Omental fat pad (tissue), 4 donors: ENCODE results near the gene LILRB4. TPM values are rescaled to one million over a fixed set of nuclear protein-coding genes. Genes with fewer than 3 reads are reported as not detected.
A peak's percentile ranks its signal among the peaks of the same experiment; 100 is the strongest.
"Not testable (repeated sequence)": the region's sequence is repeated elsewhere in the genome, so short reads cannot be mapped to it uniquely, and the experiment has no call there.

Experiments used
- ATAC-seq: fragments of 150-250 bp; one replicate; pipeline ENCODE4 v1.9.1; 2016; ENCODE audit warnings: mild to moderate bottlenecking, moderate library complexity; ENCODE audit not compliant: low FRiP score
- DNase-seq: peaks from one replicate; pipeline ENCODE4 v3.0.0-alpha.2; 2019; ENCODE audit warnings: low spot score
- total RNA-seq, 4 donors: library from RNA; depleted of rRNA; stranded (reverse); fragments of >200 nt; gene quantifications; one replicate each; pipeline ENCODE4 v1.1.0, GENCODE V29; 2016
- TF ChIP-seq, protein P1 (sequence below), 3 donors: fragments of 450-650 bp; IDR thresholded peaks; one replicate each; pipeline ENCODE4 v1.5.1; 2016 to 2017; ENCODE audit warnings: antibody characterized with exemption in 3 of 3, mild to moderate bottlenecking in 3 of 3, moderate library complexity in 2 of 3

The LILRB4 gene
- total RNA-seq, 4 donors from 2014 or later: 7.8 to 36.7 (median 10.4) TPM

DNA sequence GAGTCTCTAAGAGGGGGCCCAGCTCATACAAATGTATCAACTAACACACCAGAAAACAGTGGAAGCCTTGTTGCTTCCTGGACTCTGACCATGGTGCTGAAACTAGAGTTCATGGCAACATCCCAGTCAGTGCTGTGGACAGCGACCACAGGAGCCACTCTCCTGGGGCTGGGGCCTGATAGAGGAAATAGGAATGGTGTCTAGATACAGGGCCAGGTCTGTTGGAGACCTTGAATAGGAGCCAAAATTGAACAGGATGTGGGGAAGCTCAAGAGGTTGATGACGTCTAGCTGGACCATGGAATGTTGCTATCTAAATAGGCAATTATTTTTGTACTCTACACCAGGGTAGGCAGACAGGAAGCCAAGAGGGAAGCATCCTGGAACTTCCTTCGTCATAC is 21.7 kb downstream of the LILRB4 start:
- ATAC-seq: no peak
- TF ChIP-seq, protein P1, sequence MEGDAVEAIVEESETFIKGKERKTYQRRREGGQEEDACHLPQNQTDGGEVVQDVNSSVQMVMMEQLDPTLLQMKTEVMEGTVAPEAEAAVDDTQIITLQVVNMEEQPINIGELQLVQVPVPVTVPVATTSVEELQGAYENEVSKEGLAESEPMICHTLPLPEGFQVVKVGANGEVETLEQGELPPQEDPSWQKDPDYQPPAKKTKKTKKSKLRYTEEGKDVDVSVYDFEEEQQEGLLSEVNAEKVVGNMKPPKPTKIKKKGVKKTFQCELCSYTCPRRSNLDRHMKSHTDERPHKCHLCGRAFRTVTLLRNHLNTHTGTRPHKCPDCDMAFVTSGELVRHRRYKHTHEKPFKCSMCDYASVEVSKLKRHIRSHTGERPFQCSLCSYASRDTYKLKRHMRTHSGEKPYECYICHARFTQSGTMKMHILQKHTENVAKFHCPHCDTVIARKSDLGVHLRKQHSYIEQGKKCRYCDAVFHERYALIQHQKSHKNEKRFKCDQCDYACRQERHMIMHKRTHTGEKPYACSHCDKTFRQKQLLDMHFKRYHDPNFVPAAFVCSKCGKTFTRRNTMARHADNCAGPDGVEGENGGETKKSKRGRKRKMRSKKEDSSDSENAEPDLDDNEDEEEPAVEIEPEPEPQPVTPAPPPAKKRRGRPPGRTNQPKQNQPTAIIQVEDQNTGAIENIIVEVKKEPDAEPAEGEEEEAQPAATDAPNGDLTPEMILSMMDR (IDR thresholded peaks at IDR 0.05): no peak
- no peak for DNase-seq

DNA sequence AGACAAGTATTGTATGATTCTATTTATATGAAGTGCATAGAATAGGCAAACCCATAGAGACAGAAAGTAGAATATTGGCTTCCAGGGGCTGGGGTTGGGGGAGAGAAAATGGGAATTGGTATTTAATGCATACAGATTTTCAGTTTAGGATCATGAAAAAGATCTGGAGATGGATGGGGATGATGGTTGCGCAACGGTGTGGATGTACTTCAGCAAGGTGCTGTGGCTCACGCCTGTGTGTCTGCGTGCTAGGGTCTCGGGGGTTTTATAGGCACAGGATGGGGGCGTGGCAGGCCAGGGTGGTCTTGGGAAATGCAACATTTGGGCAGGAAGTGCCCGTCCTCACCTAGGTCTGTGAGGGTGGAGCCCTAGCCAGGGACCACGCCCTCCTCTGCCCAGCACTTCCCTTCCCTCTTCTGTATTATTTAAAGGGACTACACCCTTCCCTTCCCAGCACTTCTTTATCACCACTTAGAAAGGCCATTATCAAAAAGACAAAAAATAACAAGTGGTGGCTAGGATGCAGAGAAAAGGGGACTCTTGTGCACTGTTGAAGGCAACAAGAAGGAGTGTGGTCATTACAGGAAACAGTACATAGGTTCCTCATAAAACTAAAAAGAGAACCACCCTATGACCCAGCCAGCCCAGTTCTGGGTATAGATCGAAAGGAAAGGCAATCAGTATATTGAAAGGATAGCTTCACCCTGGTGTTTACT is 29.0 kb downstream of the LILRB4 start:
- ATAC-seq (no peak), DNase-seq (no peak)
- TF ChIP-seq, protein P1 (IDR thresholded peaks at IDR 0.05): no peak

DNA sequence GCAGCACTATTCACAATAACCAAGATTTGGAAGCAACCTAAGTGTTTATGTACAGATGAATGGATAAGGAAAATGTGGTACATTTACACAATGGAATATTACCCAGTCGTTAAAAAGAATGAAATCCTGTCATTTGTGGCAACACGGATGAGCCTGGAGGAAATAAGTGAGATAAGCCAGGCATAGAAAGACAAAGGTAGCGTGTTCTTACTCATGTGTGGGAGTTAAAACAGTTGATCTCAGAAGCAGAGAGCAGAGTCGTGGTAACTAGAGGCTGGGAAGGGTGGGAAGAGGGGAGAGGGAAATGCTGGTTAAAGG is 29.5 kb downstream of the LILRB4 start:
- DNase-seq: no peak
- no peak for ATAC-seq
- TF ChIP-seq, protein P1 (IDR thresholded peaks at IDR 0.05): no peak

DNA sequence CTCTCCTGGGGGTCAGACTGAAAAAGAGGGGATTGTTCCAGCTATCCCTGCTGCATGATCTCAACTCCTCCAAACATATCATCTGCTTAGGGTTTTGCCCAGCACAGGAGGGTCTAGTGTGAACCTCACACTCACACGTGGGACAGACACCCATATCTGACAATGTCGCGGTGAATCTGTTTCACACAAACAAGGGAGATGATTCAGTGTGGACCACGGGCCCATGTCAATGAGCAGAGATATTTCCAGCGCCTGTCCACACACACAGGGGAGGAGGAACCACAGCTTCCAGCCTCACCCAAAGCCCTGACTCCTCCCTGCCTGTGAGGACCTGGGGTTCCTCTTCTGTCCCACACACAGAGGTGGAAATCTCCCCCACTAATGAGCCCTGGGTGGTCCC is 31.9 kb downstream of the LILRB4 start:
- DNase-seq: no peak
- TF ChIP-seq, protein P1 (IDR thresholded peaks at IDR 0.05): no peak
- ATAC-seq: no peak

DNA sequence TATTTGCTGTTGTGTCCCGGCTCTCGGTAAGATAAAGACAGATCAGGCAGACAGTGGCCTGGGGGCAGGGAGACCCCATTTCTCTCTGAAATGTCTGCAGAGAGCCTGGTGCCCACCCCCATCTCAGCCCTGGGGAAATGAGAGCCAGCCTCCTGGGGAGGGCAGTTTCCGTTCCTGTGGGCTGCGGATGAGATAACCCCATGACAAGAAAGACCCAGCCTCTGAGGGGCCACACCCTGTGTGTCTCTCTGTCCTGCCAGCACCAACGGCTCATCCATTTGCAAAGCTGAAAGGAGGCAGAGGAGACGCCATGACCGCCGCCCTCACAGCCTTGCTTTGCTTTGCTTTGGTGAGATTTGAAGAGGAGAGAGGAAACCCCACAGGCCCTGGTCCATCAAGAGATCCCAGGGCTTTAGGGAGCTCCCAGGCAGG is 33.3 kb downstream of the LILRB4 start:
- TF ChIP-seq, protein P1 (IDR thresholded peaks at IDR 0.05): no peak
- no peak for DNase-seq
- peak; percentile 36 for ATAC-seq

DNA sequence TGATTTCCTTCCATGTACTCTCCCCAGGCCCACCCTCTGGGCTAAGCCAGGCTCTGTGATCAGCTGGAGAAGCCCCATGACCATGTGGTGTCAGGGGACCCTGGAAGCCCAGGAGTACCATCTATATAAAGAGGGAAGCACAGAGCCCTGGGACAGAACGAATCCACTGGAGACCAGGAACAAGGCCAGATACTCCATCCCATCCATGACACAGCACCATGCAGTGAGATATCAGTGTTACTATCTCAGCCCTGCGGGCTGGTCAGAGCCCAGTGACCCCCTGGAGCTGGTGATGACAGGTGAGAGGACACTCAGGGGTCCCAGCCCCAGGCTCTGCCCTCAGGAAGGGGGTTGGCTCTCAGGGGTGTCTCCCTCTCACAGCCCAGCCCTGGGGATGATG is 34.0 kb downstream of the LILRB4 start:
- no peak for DNase-seq
- ATAC-seq: no peak
- TF ChIP-seq, protein P1 (IDR thresholded peaks at IDR 0.05): no peak

DNA sequence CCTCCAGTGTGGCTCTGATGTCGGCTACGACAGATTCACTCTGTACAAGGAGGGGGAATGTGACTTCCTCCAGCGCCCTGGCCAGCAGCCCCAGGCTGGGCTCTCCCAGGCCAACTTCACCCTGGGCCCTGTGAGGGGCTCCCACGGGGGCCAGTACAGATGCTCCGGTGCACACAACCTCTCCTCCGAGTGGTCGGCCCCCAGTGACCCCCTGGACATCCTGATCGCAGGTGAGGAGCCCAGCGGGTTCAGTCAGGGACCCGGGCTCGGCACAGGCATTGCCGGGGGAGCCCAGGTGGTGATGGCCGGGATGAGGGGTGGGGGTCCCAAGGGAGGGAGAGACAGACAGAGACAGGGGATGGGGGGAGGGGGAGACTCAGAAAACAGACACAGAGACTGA is 34.9 kb downstream of the LILRB4 start:
- ATAC-seq, DNase-seq: not testable (repeated sequence)
